H9 (cell line): ENCODE results near the gene MRPS10. TPM values are rescaled to one million over a fixed set of nuclear protein-coding genes. Genes with fewer than 3 reads are reported as not detected.

Source experiments
- DNase-seq: peaks from one replicate; pipeline ENCODE4 v3.0.0-alpha.2; 2017
- H2AFZ ChIP-seq: one replicate; pipeline ENCODE4 v1.6.1; 2013; ENCODE audit warnings: mild to moderate bottlenecking, low read length, control low read depth, moderate library complexity
- H2AK5ac ChIP-seq: 2 replicates; pipeline ENCODE4 v1.6.1; 2013; ENCODE audit warnings: low read length, control low read depth, mixed read lengths; ENCODE audit not compliant: insufficient read length
- H2BK120ac ChIP-seq: one replicate; pipeline ENCODE4 v1.6.1; 2013; ENCODE audit warnings: low read depth, mild to moderate bottlenecking, low read length, control low read depth, inconsistent platforms; ENCODE audit not compliant: poor library complexity, severe bottlenecking
- H2BK12ac ChIP-seq: 2 replicates; pipeline ENCODE4 v1.6.1; 2013; ENCODE audit warnings: low read length, control low read depth, mixed read lengths, low read depth; ENCODE audit not compliant: insufficient read length
- H2BK15ac ChIP-seq: 2 replicates; pipeline ENCODE4 v1.6.1; 2013; ENCODE audit warnings: low read depth, low read length, control low read depth
- H2BK20ac ChIP-seq: one replicate; pipeline ENCODE4 v1.6.1; 2013; ENCODE audit warnings: low read depth, mild to moderate bottlenecking, low read length, control low read depth, inconsistent platforms; ENCODE audit not compliant: poor library complexity, severe bottlenecking
- H2BK5ac ChIP-seq: 2 replicates; pipeline ENCODE4 v1.6.1; 2013; ENCODE audit warnings: low read length, control low read depth, mixed read lengths; ENCODE audit not compliant: insufficient read length
- H3K14ac ChIP-seq: 2 replicates; pipeline ENCODE4 v1.6.1; 2013; ENCODE audit warnings: low read length, control low read depth; ENCODE audit not compliant: insufficient read depth
- H3K18ac ChIP-seq: 2 replicates; pipeline ENCODE4 v1.6.1; 2013; ENCODE audit warnings: low read depth, mild to moderate bottlenecking, mixed read lengths, low read length, control low read depth; ENCODE audit not compliant: insufficient read length
- H3K23ac ChIP-seq: 2 replicates; pipeline ENCODE4 v1.6.1; 2013; ENCODE audit warnings: low read length, control low read depth, mixed read lengths, low read depth; ENCODE audit not compliant: insufficient read length
- H3K23me2 ChIP-seq: 2 replicates; pipeline ENCODE4 v1.6.1; 2013; ENCODE audit warnings: low read depth, mild to moderate bottlenecking, mixed read lengths, low read length, control low read depth; ENCODE audit not compliant: insufficient read length, poor library complexity, severe bottlenecking
- H3K27ac ChIP-seq: 2 replicates; pipeline ENCODE4 v1.5.1; 2013; ENCODE audit warnings: low read length, control low read depth, mixed read lengths, low read depth; ENCODE audit not compliant: insufficient read length
- H3K27me3 ChIP-seq: 2 replicates; pipeline ENCODE4 v1.6.1; 2013; ENCODE audit warnings: low read length, control low read depth, inconsistent platforms; ENCODE audit not compliant: insufficient read depth
- H3K4ac ChIP-seq: 2 replicates; pipeline ENCODE4 v1.6.1; 2013; ENCODE audit warnings: low read depth, mild to moderate bottlenecking, control low read depth, inconsistent platforms, low read length, moderate library complexity
- H3K4me1 ChIP-seq: 2 replicates; pipeline ENCODE4 v1.6.1; 2013; ENCODE audit warnings: low read length, control low read depth, inconsistent platforms; ENCODE audit not compliant: insufficient read depth
- H3K4me2 ChIP-seq: 2 replicates; pipeline ENCODE4 v1.6.1; 2013; ENCODE audit warnings: low read length, control low read depth, mixed read lengths; ENCODE audit not compliant: insufficient read length, insufficient read depth
- H3K56ac ChIP-seq: 2 replicates; pipeline ENCODE4 v1.6.1; 2013; ENCODE audit warnings: low read depth, mild to moderate bottlenecking, mixed read lengths, low read length, control low read depth; ENCODE audit not compliant: insufficient read length
- H3K79me1 ChIP-seq: 2 replicates; pipeline ENCODE4 v1.6.1; 2013; ENCODE audit warnings: low read depth, mild to moderate bottlenecking, moderate library complexity, low read length, control low read depth, inconsistent platforms; ENCODE audit not compliant: insufficient read depth, poor library complexity, severe bottlenecking
- H3K79me2 ChIP-seq: 2 replicates; pipeline ENCODE4 v1.6.1; 2013; ENCODE audit warnings: low read length, control low read depth, inconsistent platforms; ENCODE audit not compliant: insufficient read depth
- H3K9ac ChIP-seq: 2 replicates; pipeline ENCODE4 v1.6.1; 2013; ENCODE audit warnings: low read length, control low read depth, mixed read lengths; ENCODE audit not compliant: insufficient read length; ENCODE audit errors: extremely low read depth
- H3K9me3 ChIP-seq: one replicate; pipeline ENCODE4 v1.6.1; 2013; ENCODE audit warnings: low read depth, low read length, inconsistent platforms; ENCODE audit not compliant: control insufficient read depth
- H3T11ph ChIP-seq: one replicate; pipeline ENCODE4 v1.6.1; 2013; ENCODE audit warnings: mild to moderate bottlenecking, low read length, control low read depth, inconsistent platforms
- H4K20me1 ChIP-seq: one replicate; pipeline ENCODE4 v1.6.1; 2013; ENCODE audit not compliant: control insufficient read depth, insufficient read length, insufficient read depth
- H4K5ac ChIP-seq: 2 replicates; pipeline ENCODE4 v1.6.1; 2013; ENCODE audit warnings: low read depth, mild to moderate bottlenecking, mixed read lengths, low read length, control low read depth; ENCODE audit not compliant: insufficient read length
- H4K8ac ChIP-seq: replicated peaks from 2 replicates; pipeline ENCODE4 v1.6.1; 2013; ENCODE audit warnings: low read length, control low read depth, mixed read lengths, low read depth; ENCODE audit not compliant: insufficient read length
- H4K91ac ChIP-seq: 2 replicates; pipeline ENCODE4 v1.6.1; 2013; ENCODE audit warnings: low read depth, mild to moderate bottlenecking, moderate library complexity, mixed read lengths, low read length, control low read depth; ENCODE audit not compliant: insufficient read length
- H3K27ac Mint-ChIP-seq, 3 experiments: 2 replicates in 2 of 3; 3 replicates in 1 of 3; pipeline ENCODE4 v1.8.0; 2020 to 2021; ENCODE audit warnings: mixed read lengths in 3 of 3, mild to moderate bottlenecking in 1 of 3, moderate library complexity in 1 of 3
- H3K27me3 Mint-ChIP-seq: 2 replicates; pipeline ENCODE4 v1.8.0; 2021; ENCODE audit warnings: low read depth, mild to moderate bottlenecking, moderate library complexity, mixed read lengths
- H3K36me3 Mint-ChIP-seq, 3 experiments: 2 replicates in 2 of 3; 3 replicates in 1 of 3; pipeline ENCODE4 v1.8.0; 2020 to 2021; ENCODE audit warnings: low read depth in 3 of 3, mixed read lengths in 3 of 3; ENCODE audit not compliant: insufficient read depth in 1 of 3
- H3K4me1 Mint-ChIP-seq, 2 experiments: 2 replicates each; pipeline ENCODE4 v1.8.0; 2020; ENCODE audit warnings: mixed read lengths in 2 of 2
- H3K4me3 Mint-ChIP-seq, 2 experiments: 2 replicates in 1 of 2; 3 replicates in 1 of 2; pipeline ENCODE4 v1.8.0; 2020 to 2021; ENCODE audit warnings: mild to moderate bottlenecking in 2 of 2, mixed read lengths in 2 of 2, moderate library complexity in 1 of 2
- H3K9me3 Mint-ChIP-seq, 2 experiments: 2 replicates in 1 of 2; 3 replicates in 1 of 2; pipeline ENCODE4 v1.8.0; 2020; ENCODE audit warnings: mild to moderate bottlenecking in 2 of 2, mixed read lengths in 2 of 2, moderate library complexity in 1 of 2
- CTCF ChIP-seq: fragments of 200-600 bp; sonication (generic); conservative IDR thresholded peaks from 3 replicates; pipeline ENCODE4 v1.8.0; 2021; ENCODE audit warnings: antibody characterized with exemption, mild to moderate bottlenecking
- WGBS: extraction: QIAGEN DNeasy Blood & Tissue Kit; methylation state at CpG from one replicate; pipeline ENCODE4 v1.1.7; 2013; ENCODE audit warnings: missing lambda C conversion rate, low lambda C conversion rate, mixed read lengths; ENCODE audit not compliant: insufficient read length; ENCODE audit errors: extremely low coverage; 5-methylcytosine and 5-hydroxymethylcytosine counted together
- total RNA-seq: library from RNA; stranded (reverse); gene quantifications from 2 replicates; pipeline ENCODE4 v1.2.1, GENCODE V29; 2021

The MRPS10 gene
- total RNA-seq, 1 experiment from 2014 or later: 33.9 TPM

GRCh38 chr6:42227173-42227850 lies 9.7 kb upstream of the MRPS10 start:
- H2AK5ac ChIP-seq: no peak overlapping the region
- H4K8ac ChIP-seq: no peak overlapping the region
- no peaks in the 10 kb centered on the region for H3K79me1 ChIP-seq
- no peak overlapping the region for H2BK12ac ChIP-seq
- no peak overlapping the region for H3K4ac ChIP-seq
- WGBS: no CpG with 5 or more reads among the region's 9 CpGs
- H3K56ac ChIP-seq: no peak overlapping the region
- no peak for DNase-seq
- H3K9me3 ChIP-seq: no peaks in the 10 kb centered on the region
- no peak overlapping the region for H2BK15ac ChIP-seq
- H3K4me1 Mint-ChIP-seq: peaks cover 0 to 5% of the 10 kb centered on the region in 2 experiments; a peak in 3 of 4 replicates
- H3K18ac ChIP-seq: no peak overlapping the region
- no peaks in the 10 kb centered on the region for H3K9me3 Mint-ChIP-seq
- no peak overlapping the region for H3K9ac ChIP-seq
- peak overlapping the region in 1 of 3 experiments; percentile 77; a peak in 3 of 7 replicates for H3K27ac Mint-ChIP-seq
- H4K20me1 ChIP-seq: no peaks in the 10 kb centered on the region
- H4K5ac ChIP-seq: no peak overlapping the region
- H3K4me3 Mint-ChIP-seq: no peak overlapping the region
- no peak overlapping the region for H2AFZ ChIP-seq
- no peaks in the 10 kb centered on the region for H3K27me3 ChIP-seq
- H2BK120ac ChIP-seq: no peak overlapping the region
- H3K79me2 ChIP-seq: no peaks in the 10 kb centered on the region
- H3K14ac ChIP-seq: no peak overlapping the region
- H3K23me2 ChIP-seq: no peaks in the 10 kb centered on the region
- no peak for TF ChIP-seq CTCF
- H4K91ac ChIP-seq: no peak overlapping the region
- no peak overlapping the region for H2BK20ac ChIP-seq
- no peak overlapping the region for H3K23ac ChIP-seq
- no peaks in the 10 kb centered on the region for H3K27me3 Mint-ChIP-seq
- H3K4me2 ChIP-seq: no peak overlapping the region
- no peaks in the 10 kb centered on the region for H3K4me1 ChIP-seq
- peaks cover 9 to 32% (median 28%) of the 10 kb centered on the region in 3 experiments; a peak in 6 of 7 replicates for H3K36me3 Mint-ChIP-seq
- no peak overlapping the region for H2BK5ac ChIP-seq
- H3K27ac ChIP-seq: no peak overlapping the region
- H3T11ph ChIP-seq: no peak overlapping the region
